MM.1S (cell line): ENCODE data around the gene SSH3.

Experiments used
- DNase-seq: peaks from one replicate; pipeline ENCODE4 v3.0.0-alpha.2; 2015
- H2AFZ ChIP-seq: fragments of 300-600 bp; sonication (generic); 2 replicates; pipeline ENCODE4 v1.6.0; 2016; ENCODE audit warnings: antibody characterized with exemption, low read length
- H3F3A ChIP-seq: fragments of 300-600 bp; sonication (generic); 2 replicates; pipeline ENCODE4 v1.6.1; 2016; ENCODE audit warnings: mild to moderate bottlenecking, antibody characterized with exemption, low read length, moderate library complexity, mixed read lengths; ENCODE audit not compliant: insufficient read depth
- H3K27ac ChIP-seq: fragments of 300-600 bp; sonication (generic); 2 replicates; pipeline ENCODE4 v1.5.1; 2016; ENCODE audit warnings: mild to moderate bottlenecking, low read length
- H3K27me3 ChIP-seq: fragments of 300-600 bp; sonication (generic); replicated peaks from 2 replicates; pipeline ENCODE4 v1.6.0; 2016; ENCODE audit warnings: low read length; ENCODE audit not compliant: insufficient read depth
- H3K36me3 ChIP-seq: fragments of 300-600 bp; sonication (generic); replicated peaks from 2 replicates; pipeline ENCODE4 v1.6.1; 2016; ENCODE audit warnings: mild to moderate bottlenecking, low read length, mixed read lengths; ENCODE audit not compliant: insufficient read depth
- H3K4me1 ChIP-seq: fragments of 300-600 bp; sonication (generic); 2 replicates; pipeline ENCODE4 v1.6.1; 2016; ENCODE audit warnings: low read length, mixed read lengths
- H3K4me2 ChIP-seq: fragments of 300-600 bp; sonication (generic); 2 replicates; pipeline ENCODE4 v1.6.0; 2016; ENCODE audit warnings: low read depth, low read length
- H3K4me3 ChIP-seq: fragments of 300-600 bp; sonication (generic); 2 replicates; pipeline ENCODE4 v1.5.1; 2016; ENCODE audit warnings: low read length, mixed read lengths
- H3K79me2 ChIP-seq: fragments of 300-600 bp; sonication (generic); 2 replicates; pipeline ENCODE4 v1.6.1; 2016; ENCODE audit warnings: mixed run types, low read length, mixed read lengths
- H3K9ac ChIP-seq: fragments of 300-600 bp; sonication (generic); 2 replicates; pipeline ENCODE4 v1.6.1; 2016; ENCODE audit warnings: low read length, mixed read lengths
- H3K9me2 ChIP-seq: fragments of 300-600 bp; sonication (generic); replicated peaks from 2 replicates; pipeline ENCODE4 v1.6.1; 2016; ENCODE audit warnings: mild to moderate bottlenecking, low read length, mixed read lengths; ENCODE audit not compliant: insufficient read depth
- H3K9me3 ChIP-seq: fragments of 300-600 bp; sonication (generic); replicated peaks from 2 replicates; pipeline ENCODE4 v1.6.1; 2016; ENCODE audit warnings: mild to moderate bottlenecking, low read length, mixed read lengths; ENCODE audit not compliant: insufficient read depth
- H4K20me1 ChIP-seq: fragments of 300-600 bp; sonication (generic); 2 replicates; pipeline ENCODE4 v1.6.1; 2016; ENCODE audit warnings: mild to moderate bottlenecking, low read length, moderate library complexity, mixed read lengths; ENCODE audit not compliant: insufficient read depth
- CTCF ChIP-seq: fragments of 300-600 bp; sonication (generic); IDR thresholded peaks from 2 replicates; pipeline ENCODE4 v1.5.1; 2016; ENCODE audit warnings: antibody characterized with exemption, low read length, mixed read lengths
- EZH2 ChIP-seq: fragments of 300-600 bp; sonication (generic); optimal IDR thresholded peaks from 2 replicates; pipeline ENCODE3; 2017; ENCODE audit warnings: low read depth, mild to moderate bottlenecking, antibody characterized with exemption, low read length, mixed read lengths
- EZH2phosphoT487 ChIP-seq: fragments of 300-600 bp; sonication (generic); IDR thresholded peaks from 2 replicates; pipeline ENCODE4 v1.6.1; 2018; ENCODE audit warnings: antibody characterized with exemption, low read length

Gene SSH3

DNA sequence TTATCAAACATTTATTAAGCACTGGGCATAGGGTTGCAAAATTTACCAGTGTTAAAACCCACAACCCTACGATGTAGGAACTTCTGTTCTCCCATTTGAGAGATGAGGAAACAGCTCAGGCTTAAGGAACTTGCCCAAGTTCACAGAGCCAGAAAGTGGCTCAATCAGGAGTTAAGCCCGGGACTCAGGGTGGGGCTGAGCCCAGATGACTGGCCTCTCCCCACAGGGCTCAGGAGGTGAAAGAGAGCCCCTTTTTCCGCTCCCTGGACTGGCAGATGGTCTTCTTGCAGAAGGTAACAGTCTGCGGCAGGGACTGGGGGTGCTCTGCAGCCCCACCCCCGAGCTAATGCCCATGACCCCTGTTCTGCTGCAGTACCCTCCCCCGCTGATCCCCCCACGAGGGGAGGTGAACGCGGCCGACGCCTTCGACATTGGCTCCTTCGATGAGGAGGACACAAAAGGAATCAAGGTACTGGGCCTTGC is 19.8 kb upstream of the SSH3 start:
- Histone ChIP-seq H2AFZ (no peak overlapping the region), H3K9me2 (no peaks in the 10 kb centered on the region), H3K27ac (no peak overlapping the region), H3K9ac (no peak overlapping the region), H3K36me3 (peaks cover 27% of the 10 kb centered on the region), H3K4me3 (no peak overlapping the region), H3K79me2 (peaks cover 62% of the 10 kb centered on the region), H3K27me3 (no peaks in the 10 kb centered on the region), H4K20me1 (no peaks in the 10 kb centered on the region), H3K9me3 (no peaks in the 10 kb centered on the region), H3K4me1 (peaks cover 16% of the 10 kb centered on the region), H3F3A (peaks cover 37% of the 10 kb centered on the region), H3K4me2 (no peak overlapping the region)
- DNase-seq = no peak
- TF ChIP-seq EZH2phosphoT487 (no peak), CTCF (no peak), EZH2 (no peak)

DNA sequence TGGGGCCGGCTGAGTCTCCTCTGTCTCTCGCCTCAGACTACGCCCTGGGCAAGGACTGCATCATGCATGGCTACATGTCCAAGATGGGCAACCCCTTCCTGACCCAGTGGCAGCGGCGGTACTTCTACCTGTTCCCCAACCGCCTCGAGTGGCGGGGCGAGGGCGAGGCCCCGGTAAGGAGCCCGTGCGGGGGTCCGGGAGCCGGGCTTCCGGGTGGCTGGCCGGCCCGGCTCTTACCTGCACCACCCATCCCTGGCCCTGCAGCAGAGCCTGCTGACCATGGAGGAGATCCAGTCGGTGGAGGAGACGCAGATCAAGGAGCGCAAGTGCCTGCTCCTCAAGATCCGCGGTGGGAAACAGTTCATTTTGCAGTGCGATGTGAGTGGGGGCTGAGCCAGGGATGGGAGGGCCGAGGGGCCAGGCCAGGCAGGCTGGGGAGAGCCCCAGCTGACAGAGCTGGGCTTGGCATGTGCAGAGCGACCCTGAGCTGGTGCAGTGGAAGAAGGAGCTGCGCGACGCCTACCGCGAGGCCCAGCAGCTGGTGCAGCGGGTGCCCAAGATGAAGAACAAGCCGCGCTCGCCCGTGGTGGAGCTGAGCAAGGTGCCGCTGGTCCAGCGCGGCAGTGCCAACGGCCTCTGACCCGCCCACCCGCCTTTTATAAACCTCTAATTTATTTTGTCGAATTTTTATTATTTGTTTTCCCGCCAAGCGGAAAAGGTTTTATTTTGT is 18.4 kb upstream of the SSH3 start:
- TF ChIP-seq CTCF (no peak), EZH2phosphoT487 (no peak), EZH2 (no peak)
- DNase-seq = no peak
- H2AFZ ChIP-seq = no peak overlapping the region
- H3K4me1 ChIP-seq = peaks cover 13% of the 10 kb centered on the region
- H3K9ac ChIP-seq = no peak overlapping the region
- peaks cover 39% of the 10 kb centered on the region for H3F3A ChIP-seq
- no peaks in the 10 kb centered on the region for H4K20me1 ChIP-seq
- H3K27me3 ChIP-seq = no peaks in the 10 kb centered on the region
- H3K4me3 ChIP-seq = no peak overlapping the region
- peaks cover 52% of the 10 kb centered on the region for H3K79me2 ChIP-seq
- no peaks in the 10 kb centered on the region for H3K9me2 ChIP-seq
- no peak overlapping the region for H3K4me2 ChIP-seq
- H3K9me3 ChIP-seq = no peaks in the 10 kb centered on the region
- H3K36me3 ChIP-seq = peaks cover 20% of the 10 kb centered on the region
- H3K27ac ChIP-seq = no peak overlapping the region

DNA sequence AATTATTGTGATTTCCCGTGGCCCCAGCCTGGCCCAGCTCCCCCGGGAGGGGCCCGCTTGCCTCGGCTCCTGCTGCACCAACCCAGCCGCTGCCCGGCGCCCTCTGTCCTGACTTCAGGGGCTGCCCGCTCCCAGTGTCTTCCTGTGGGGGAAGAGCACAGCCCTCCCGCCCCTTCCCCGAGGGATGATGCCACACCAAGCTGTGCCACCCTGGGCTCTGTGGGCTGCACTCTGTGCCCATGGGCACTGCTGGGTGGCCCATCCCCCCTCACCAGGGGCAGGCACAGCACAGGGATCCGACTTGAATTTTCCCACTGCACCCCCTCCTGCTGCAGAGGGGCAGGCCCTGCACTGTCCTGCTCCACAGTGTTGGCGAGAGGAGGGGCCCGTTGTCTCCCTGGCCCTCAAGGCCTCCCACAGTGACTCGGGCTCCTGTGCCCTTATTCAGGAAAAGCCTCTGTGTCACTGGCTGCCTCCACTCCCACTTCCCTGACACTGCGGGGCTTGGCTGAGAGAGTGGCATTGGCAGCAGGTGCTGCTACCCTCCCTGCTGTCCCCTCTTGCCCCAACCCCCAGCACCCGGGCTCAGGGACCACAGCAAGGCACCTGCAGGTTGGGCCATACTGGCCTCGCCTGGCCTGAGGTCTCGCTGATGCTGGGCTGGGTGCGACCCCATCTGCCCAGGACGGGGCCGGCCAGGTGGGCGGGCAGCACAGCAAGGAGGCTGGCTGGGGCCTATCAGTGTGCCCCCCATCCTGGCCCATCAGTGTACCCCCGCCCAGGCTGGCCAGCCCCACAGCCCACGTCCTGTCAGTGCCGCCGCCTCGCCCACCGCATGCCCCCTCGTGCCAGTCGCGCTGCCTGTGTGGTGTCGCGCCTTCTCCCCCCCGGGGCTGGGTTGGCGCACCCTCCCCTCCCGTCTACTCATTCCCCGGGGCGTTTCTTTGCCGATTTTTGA is 17.5 kb upstream of the SSH3 start:
- Histone ChIP-seq H3K4me2 (no peak overlapping the region), H3F3A (peaks cover 39% of the 10 kb centered on the region), H3K79me2 (peaks cover 52% of the 10 kb centered on the region), H3K9me2 (no peaks in the 10 kb centered on the region), H2AFZ (no peak overlapping the region), H3K9ac (no peak overlapping the region), H3K4me3 (no peak overlapping the region), H4K20me1 (no peaks in the 10 kb centered on the region), H3K36me3 (peaks cover 12% of the 10 kb centered on the region; the same call in 1 of the 2 replicates), H3K4me1 (peaks cover 19% of the 10 kb centered on the region), H3K9me3 (no peaks in the 10 kb centered on the region), H3K27me3 (no peaks in the 10 kb centered on the region), H3K27ac (peak overlapping the region; percentile 100; the same call in 1 of the 2 replicates)
- DNase-seq = no peak
- no peak for TF ChIP-seq EZH2
- TF ChIP-seq CTCF = no peak
- TF ChIP-seq EZH2phosphoT487 = no peak
